Measurements from ENCODE around the gene PLEKHG7.
"Not testable (repeated sequence)": the region's sequence is repeated elsewhere in the genome, so short reads cannot be mapped to it uniquely, and the experiment has no call there.

The PLEKHG7 gene

GRCh38 chr12:92702754-92703679 lies at the start of gene PLEKHG7:
TSS of gene PLEKHG7 (plus strand) at chr12:92702989. CDS start at chr12:92706632, 3,643 bp downstream.
- Histone ChIP-seq H3F3A (ENCODE audit: insufficient read depth, low read length) (no peaks in the 10 kb centered on the region), H2AFZ (ENCODE audit: low read length) (no peak within 1 kb of the TSS)

GRCh38 chr12:92654256-92654655 lies 48.5 kb upstream of the PLEKHG7 start:
- not testable (repeated sequence) for H2AFZ ChIP-seq (ENCODE audit: low read length)

More at GRCh38 chr12:92702754-92703679, at the start of gene PLEKHG7:
- no peak within 1 kb of the TSS for H3K27ac ChIP-seq (ENCODE audit: low read depth, low read length, poor library complexity, severe bottlenecking)
- no peaks in the 10 kb centered on the region for H4K20me1 ChIP-seq (ENCODE audit: insufficient read depth, low read length)
- H3K27me3 ChIP-seq (ENCODE audit: insufficient read depth, low read length): 0 out of 2 replicates have a peak, but pooled peaks cover 4% of the 10 kb centered on the region
- no peaks in the 10 kb centered on the region for H3K9me3 ChIP-seq (ENCODE audit: low read length)
- H3K4me2 ChIP-seq (ENCODE audit: low read length): peak within 1 kb of the TSS; percentile 17; the same call in 1 of the 2 replicates
- no peak for TF ChIP-seq EZH2 (IDR thresholded peaks at IDR 0.05; ENCODE audit: borderline replicate concordance, low read length)
- no peak for TF ChIP-seq CTCF (IDR thresholded peaks at IDR 0.05; ENCODE audit: low read length)
- H3K36me3 ChIP-seq (ENCODE audit: insufficient read depth, low read length): no peaks in the 10 kb centered on the region
- no peak within 1 kb of the TSS for H3K4me3 ChIP-seq (ENCODE audit: low read depth, low read length, poor library complexity, severe bottlenecking)
- H3K4me1 ChIP-seq (ENCODE audit: insufficient read depth, low read length, severe bottlenecking): peaks cover 3% of the 10 kb centered on the region
- H3K9ac ChIP-seq (ENCODE audit: low read length): no peak within 1 kb of the TSS
- H3K9me2 ChIP-seq (ENCODE audit: low read depth, low read length): no peaks in the 10 kb centered on the region
- H3K79me2 ChIP-seq (ENCODE audit: insufficient read depth, low read length): no peaks in the 10 kb centered on the region

GRCh38 chr12:92654929-92655328 lies 47.9 kb upstream of the PLEKHG7 start:
- Histone ChIP-seq H3K4me1 (ENCODE audit: insufficient read depth, low read length, severe bottlenecking) (no peaks in the 10 kb centered on the region), H4K20me1 (ENCODE audit: insufficient read depth, low read length) (no peaks in the 10 kb centered on the region), H3K36me3 (ENCODE audit: insufficient read depth, low read length) (no peaks in the 10 kb centered on the region), H2AFZ (ENCODE audit: low read length) (no peak overlapping the region), H3K9me3 (ENCODE audit: low read length) (no peaks in the 10 kb centered on the region), H3K27me3 (ENCODE audit: insufficient read depth, low read length) (no peaks in the 10 kb centered on the region), H3K4me2 (ENCODE audit: low read length) (no peak overlapping the region), H3K4me3 (ENCODE audit: low read depth, low read length, poor library complexity, severe bottlenecking) (no peak overlapping the region), H3K9ac (ENCODE audit: low read length) (no peak overlapping the region), H3F3A (ENCODE audit: insufficient read depth, low read length) (no peaks in the 10 kb centered on the region), H3K79me2 (ENCODE audit: insufficient read depth, low read length) (no peaks in the 10 kb centered on the region), H3K9me2 (ENCODE audit: low read depth, low read length) (no peaks in the 10 kb centered on the region), H3K27ac (ENCODE audit: low read depth, low read length, poor library complexity, severe bottlenecking) (no peak overlapping the region)
- TF ChIP-seq CTCF (IDR thresholded peaks at IDR 0.05; ENCODE audit: low read length) (no peak), EZH2 (IDR thresholded peaks at IDR 0.05; ENCODE audit: borderline replicate concordance, low read length) (no peak)

More at GRCh38 chr12:92654256-92654655, 48.5 kb upstream of the PLEKHG7 start:
- not testable (repeated sequence) for H3K27ac ChIP-seq (ENCODE audit: low read depth, low read length, poor library complexity, severe bottlenecking); H3F3A ChIP-seq (ENCODE audit: insufficient read depth, low read length); H4K20me1 ChIP-seq (ENCODE audit: insufficient read depth, low read length); H3K4me1 ChIP-seq (ENCODE audit: insufficient read depth, low read length, severe bottlenecking); H3K9ac ChIP-seq (ENCODE audit: low read length); H3K36me3 ChIP-seq (ENCODE audit: insufficient read depth, low read length); H3K9me2 ChIP-seq (ENCODE audit: low read depth, low read length); H3K27me3 ChIP-seq (ENCODE audit: insufficient read depth, low read length); H3K9me3 ChIP-seq (ENCODE audit: low read length); H3K79me2 ChIP-seq (ENCODE audit: insufficient read depth, low read length); H3K4me2 ChIP-seq (ENCODE audit: low read length); H3K4me3 ChIP-seq (ENCODE audit: low read depth, low read length, poor library complexity, severe bottlenecking)

All from OCI-LY1 (cell line).